Osteoblast (primary cell): ENCODE data around the gene ARHGEF17. TPM values are rescaled to one million over a fixed set of nuclear protein-coding genes. Genes with fewer than 3 reads are reported as not detected.

Experiments used
- DNase-seq: peaks from one replicate; pipeline ENCODE4 v3.0.0; 2011; ENCODE audit warnings: low spot score, mixed read lengths; ENCODE audit not compliant: insufficient read length; ENCODE audit errors: missing footprints
- H2AFZ ChIP-seq: 2 replicates; pipeline ENCODE4 v1.6.0; 2011; ENCODE audit warnings: mild to moderate bottlenecking, low read length
- H3K27ac ChIP-seq: 2 replicates; pipeline ENCODE4 v1.5.1; 2011; ENCODE audit warnings: mild to moderate bottlenecking, low read depth, low read length, moderate library complexity
- H3K27me3 ChIP-seq: 2 replicates; pipeline ENCODE4 v1.6.0; 2012; ENCODE audit warnings: mild to moderate bottlenecking, control low read depth, inconsistent platforms, low read length, moderate library complexity; ENCODE audit not compliant: insufficient read depth
- H3K36me3 ChIP-seq: 2 replicates; pipeline ENCODE4 v1.5.1; 2011; ENCODE audit warnings: mild to moderate bottlenecking, low read length, control low read depth, moderate library complexity; ENCODE audit not compliant: insufficient read depth
- H3K4me1 ChIP-seq: 2 replicates; pipeline ENCODE4 v1.5.1; 2011; ENCODE audit warnings: mild to moderate bottlenecking, low read length, control low read depth, moderate library complexity; ENCODE audit not compliant: insufficient read depth
- H3K4me2 ChIP-seq: 2 replicates; pipeline ENCODE4 v1.6.0; 2011; ENCODE audit warnings: mild to moderate bottlenecking, low read length; ENCODE audit not compliant: insufficient read depth
- H3K4me3 ChIP-seq: fragments of 200-600 bp; sonication (generic); 3 replicates; pipeline ENCODE4 v1.5.1; 2012; ENCODE audit warnings: mild to moderate bottlenecking, low read length, inconsistent platforms; ENCODE audit not compliant: insufficient read depth
- H3K79me2 ChIP-seq: 2 replicates; pipeline ENCODE4 v1.6.0; 2012; ENCODE audit warnings: mild to moderate bottlenecking, low read length, control low read depth, inconsistent platforms; ENCODE audit not compliant: insufficient read depth
- H3K9me3 ChIP-seq: 2 replicates; pipeline ENCODE4 v1.5.1; 2011; ENCODE audit warnings: low read depth, low read length, control low read depth
- H4K20me1 ChIP-seq: 2 replicates; pipeline ENCODE4 v1.6.0; 2012; ENCODE audit warnings: mild to moderate bottlenecking, low read length, control low read depth; ENCODE audit not compliant: insufficient read depth
- CTCF ChIP-seq: IDR thresholded peaks from 2 replicates; pipeline ENCODE4 v1.5.1; 2011; ENCODE audit warnings: mild to moderate bottlenecking, low read depth, low read length, moderate library complexity; ENCODE audit errors: extremely low read depth
- total RNA-seq: library from RNA; depleted of rRNA; stranded (reverse); fragments of >200 nt; gene quantifications from 2 replicates; pipeline ENCODE4 v1.2.3, GENCODE V29; 2012

The ARHGEF17 gene
- total RNA-seq, 1 donor, result 67.0 TPM

GRCh38 chr11:73285721-73286120 is 22.4 kb upstream of the ARHGEF17 start:
- H3K4me3 ChIP-seq, result no peak overlapping the region
- no peak for DNase-seq
- no peaks in the 10 kb centered on the region for H3K27me3 ChIP-seq
- no peaks in the 10 kb centered on the region for H3K9me3 ChIP-seq
- no peak for TF ChIP-seq CTCF
- H3K4me1 ChIP-seq, result peaks cover 17% of the 10 kb centered on the region
- H3K36me3 ChIP-seq, result no peaks in the 10 kb centered on the region
- H3K27ac ChIP-seq, result no peak overlapping the region
- H2AFZ ChIP-seq, result no peak overlapping the region
- no peak overlapping the region for H3K4me2 ChIP-seq
- H3K79me2 ChIP-seq, result no peaks in the 10 kb centered on the region
- H4K20me1 ChIP-seq, result no peaks in the 10 kb centered on the region

DNA sequence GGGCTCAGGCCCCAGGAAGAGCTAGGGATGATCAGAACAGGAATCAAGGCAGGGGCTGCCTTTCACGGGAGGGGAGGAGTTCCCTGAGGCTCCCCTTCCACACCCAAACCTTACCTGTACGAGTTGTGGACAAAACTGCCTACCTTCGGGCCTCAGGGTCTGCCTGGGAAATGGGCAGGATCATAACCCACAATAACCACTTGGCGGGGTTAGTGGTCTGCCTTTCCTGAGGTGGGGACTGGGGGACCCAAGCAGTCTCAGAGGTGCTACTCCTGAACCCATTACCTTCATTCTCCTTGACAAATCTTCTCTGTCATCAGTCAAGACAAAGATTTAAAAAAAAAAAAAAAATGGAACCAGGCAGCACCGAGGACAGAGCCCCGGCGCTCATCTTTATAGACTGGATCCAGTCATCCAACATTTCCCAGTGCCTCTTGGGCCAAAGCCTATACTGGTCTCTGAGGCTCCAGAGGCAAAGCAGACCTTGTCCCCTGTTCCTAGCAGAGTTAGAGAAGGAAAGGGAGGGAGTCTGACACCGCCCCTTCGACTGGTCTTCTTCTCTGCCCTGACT is 21.8 kb upstream of the ARHGEF17 start:
- no peak for TF ChIP-seq CTCF
- Histone ChIP-seq H3K36me3 (no peaks in the 10 kb centered on the region), H3K4me3 (no peak overlapping the region), H3K4me2 (no peak overlapping the region), H4K20me1 (no peaks in the 10 kb centered on the region), H3K27ac (no peak overlapping the region), H3K4me1 (peaks cover 17% of the 10 kb centered on the region), H3K27me3 (no peaks in the 10 kb centered on the region), H2AFZ (no peak overlapping the region), H3K9me3 (no peaks in the 10 kb centered on the region), H3K79me2 (no peaks in the 10 kb centered on the region)
- DNase-seq, result no peak

- no peaks in the 10 kb centered on the region for H3K36me3 ChIP-seq
- no peak overlapping the region for H2AFZ ChIP-seq
- no peak overlapping the region for H3K4me3 ChIP-seq
- H3K79me2 ChIP-seq, result no peaks in the 10 kb centered on the region
- H4K20me1 ChIP-seq, result no peaks in the 10 kb centered on the region
- no peaks in the 10 kb centered on the region for H3K9me3 ChIP-seq
- H3K27me3 ChIP-seq, result no peaks in the 10 kb centered on the region
- no peak overlapping the region for H3K4me2 ChIP-seq
- DNase-seq, result peak; percentile 71
- TF ChIP-seq CTCF, result no peak
- H3K4me1 ChIP-seq, result peaks cover 22% of the 10 kb centered on the region
- H3K27ac ChIP-seq, result no peak overlapping the region
Observed at GRCh38 chr11:73287400-73288101, 20.5 kb upstream of the ARHGEF17 start.

- peak overlapping the region; percentile 60 for H3K4me2 ChIP-seq
- no peaks in the 10 kb centered on the region for H3K27me3 ChIP-seq
- no peaks in the 10 kb centered on the region for H3K79me2 ChIP-seq
- H3K36me3 ChIP-seq, result no peaks in the 10 kb centered on the region
- no peaks in the 10 kb centered on the region for H4K20me1 ChIP-seq
- H3K4me1 ChIP-seq, result peaks cover 23% of the 10 kb centered on the region
- H3K9me3 ChIP-seq, result no peaks in the 10 kb centered on the region
- no peak overlapping the region for H3K4me3 ChIP-seq
- TF ChIP-seq CTCF, result no peak
- H3K27ac ChIP-seq, result peak overlapping the region; percentile 84
- H2AFZ ChIP-seq, result peak overlapping the region; percentile 68
- DNase-seq, result no peak
Observed at GRCh38 chr11:73288192-73288872, 19.7 kb upstream of the ARHGEF17 start.
